HG02870 (cell line): ENCODE results near the gene BCAS4.
"Not testable (repeated sequence)": the region's sequence is repeated elsewhere in the genome, so short reads cannot be mapped to it uniquely, and the experiment has no call there.

Source experiments
- ATAC-seq: cut with Tn5 transposase; IDR thresholded peaks from one replicate; pipeline ENCODE4 v1.9.1; 2021; ENCODE audit warnings: mild to moderate bottlenecking, moderate library complexity; ENCODE audit not compliant: unreplicated experiment

The BCAS4 gene

DNA sequence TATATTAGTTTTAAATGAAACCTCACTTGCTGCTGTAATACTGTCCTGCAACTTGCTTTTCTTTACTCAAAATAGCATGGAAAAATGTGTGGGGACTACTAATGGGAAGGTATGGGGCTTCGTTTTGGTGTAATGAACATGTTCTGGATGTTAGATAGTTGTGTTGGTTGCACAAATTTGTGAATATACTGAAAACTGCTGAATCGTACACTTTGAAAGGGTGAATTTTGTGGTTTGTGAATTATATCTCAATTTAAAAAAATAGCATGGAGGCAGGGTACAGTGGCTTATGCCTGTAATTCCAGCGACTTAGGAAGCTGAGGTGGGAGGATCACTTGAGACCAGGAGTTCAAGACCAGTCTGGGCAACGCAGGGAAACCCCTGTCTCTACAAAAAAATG lies 2.3 kb downstream of the BCAS4 start:
- no peak for ATAC-seq

DNA sequence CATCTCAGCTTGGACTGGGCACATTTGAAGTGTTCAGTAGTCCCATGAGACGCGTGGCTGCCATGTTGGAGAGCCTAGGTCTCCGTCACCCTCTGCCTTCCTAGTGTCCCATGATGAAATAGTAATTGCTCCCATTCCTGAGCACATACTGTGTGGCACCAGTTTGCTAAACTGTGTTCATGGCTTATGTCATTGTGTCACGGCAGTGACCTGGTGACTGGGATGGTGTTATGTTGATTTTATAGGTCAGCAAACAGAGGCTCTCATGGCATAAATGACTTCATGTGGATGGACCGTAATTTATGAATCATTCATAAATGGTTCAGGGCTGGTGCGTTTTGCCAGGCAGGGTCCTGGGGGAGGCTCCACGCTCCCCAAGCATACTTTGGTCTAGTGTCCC lies 3.8 kb downstream of the BCAS4 start:
- no peak for ATAC-seq

DNA sequence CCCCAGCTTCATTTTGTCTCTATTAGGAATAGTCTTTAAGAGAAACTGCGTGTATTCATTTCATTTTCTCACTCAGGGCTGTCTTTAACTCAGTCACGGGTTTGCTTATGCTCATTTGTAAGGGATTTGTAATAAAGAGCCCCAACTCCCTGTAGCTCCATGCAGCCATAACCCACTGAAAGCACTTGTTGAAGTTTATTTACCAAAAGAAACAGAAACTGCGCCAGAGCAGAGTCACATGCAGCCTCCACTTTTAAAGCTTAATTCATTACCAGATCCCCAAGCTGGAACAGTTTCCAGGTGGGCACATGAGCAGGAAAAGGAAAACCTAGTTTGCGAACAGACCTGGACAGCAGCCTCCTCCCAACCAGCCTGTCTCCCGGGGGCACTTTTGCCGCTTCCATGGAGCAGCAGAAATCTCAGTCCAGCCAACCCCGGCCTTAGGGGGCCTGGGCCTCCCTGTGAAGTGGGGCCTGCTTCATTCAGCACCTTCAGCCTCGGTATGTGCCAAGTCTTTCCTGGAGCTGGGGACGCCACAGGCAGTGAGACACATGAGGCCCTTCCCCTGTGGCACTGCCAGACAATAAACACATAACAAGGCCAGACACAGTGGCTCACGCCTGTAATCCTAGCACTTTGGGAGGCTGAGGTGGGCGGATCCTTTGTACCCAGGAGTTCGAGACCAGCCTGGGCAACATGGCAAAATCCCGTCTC lies 4.5 kb downstream of the BCAS4 start:
- ATAC-seq, result no peak

DNA sequence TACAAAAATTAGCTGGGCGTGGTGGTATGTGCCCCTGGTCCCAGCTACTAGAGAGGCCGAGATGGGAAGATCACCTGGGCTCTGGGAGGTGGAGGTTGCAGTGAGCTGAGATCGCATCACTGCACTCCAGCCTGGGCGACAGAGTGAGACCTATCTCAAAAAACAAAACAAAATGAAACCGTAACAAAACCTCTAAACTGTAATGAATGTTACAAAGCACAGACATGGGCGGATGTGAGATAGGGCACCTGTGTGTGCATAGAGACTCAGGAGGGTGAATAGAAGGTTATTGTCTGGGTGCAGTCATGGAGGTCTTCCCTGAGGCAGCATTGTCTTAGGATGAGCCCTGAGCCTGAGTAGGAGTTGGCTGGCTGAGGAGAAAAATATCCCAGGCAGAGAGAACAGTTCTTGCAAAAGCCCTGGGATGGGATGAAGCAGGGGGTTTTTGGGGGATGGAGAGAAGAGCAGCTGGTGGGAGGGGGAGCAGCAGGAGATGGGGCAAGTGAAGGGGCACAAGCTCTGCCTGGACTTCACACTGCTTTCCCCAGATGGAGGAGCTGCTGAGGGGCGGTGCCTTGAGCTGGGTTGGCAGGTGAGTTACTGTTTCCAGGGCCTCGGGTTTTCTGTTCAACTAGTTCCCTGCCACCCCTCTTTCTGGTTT lies 5.2 kb downstream of the BCAS4 start:
- peak; percentile 49 for ATAC-seq

DNA sequence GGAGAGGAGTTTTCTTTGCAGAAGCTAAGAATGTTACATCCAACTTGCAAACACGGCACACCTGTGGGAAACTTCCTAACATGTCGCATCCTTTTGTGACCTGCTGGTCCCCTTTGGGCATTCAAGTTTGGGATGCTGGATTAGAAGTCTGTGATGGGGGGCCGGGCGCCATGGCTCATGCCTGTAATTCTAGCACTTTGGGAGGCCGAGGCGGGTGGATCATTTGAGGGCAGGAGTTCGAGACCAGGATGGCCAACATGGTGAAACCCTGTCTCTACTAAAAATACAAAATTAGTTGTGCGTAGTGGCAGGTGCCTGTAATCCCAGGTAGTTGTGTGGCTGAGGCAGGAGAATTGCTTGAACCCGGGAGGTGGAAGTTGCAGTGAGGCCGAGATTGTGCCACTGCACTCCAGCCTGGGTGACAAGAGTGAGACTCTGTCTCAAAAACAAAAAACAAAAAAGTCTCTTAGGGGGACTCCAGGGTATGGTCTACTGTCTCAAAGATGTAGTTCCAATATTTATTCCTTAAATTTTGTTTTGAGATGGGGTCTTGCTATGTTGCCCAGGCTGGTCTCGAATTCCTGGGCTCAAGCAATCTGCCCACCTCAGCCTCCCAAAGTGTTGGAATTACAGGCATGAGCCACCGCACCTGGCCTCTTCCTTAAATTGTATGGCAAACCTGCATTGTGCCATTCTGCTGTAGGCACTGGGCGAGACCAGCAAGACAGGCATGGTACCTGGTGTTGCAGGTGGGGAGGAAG lies 6.3 kb downstream of the BCAS4 start:
- not testable (repeated sequence) for ATAC-seq

DNA sequence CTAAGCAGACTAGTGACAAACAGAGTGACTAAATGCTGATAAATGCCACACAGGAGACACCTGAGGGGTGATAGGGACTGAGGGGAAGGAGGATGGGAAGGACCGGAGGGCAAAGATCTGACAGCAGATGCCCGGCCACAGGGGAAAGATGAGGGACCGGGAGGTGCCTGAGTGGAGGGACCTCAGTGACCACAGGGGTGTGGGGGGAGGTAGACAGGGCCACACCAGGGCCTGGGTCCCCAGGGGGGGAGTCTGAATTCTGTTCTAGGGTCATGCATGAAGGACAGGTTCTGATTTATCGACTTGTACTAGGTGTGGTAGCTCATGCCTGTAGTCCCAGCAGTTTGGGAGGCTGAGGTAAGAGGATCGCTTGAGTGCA lies 6.9 kb downstream of the BCAS4 start:
- ATAC-seq, result no peak

DNA sequence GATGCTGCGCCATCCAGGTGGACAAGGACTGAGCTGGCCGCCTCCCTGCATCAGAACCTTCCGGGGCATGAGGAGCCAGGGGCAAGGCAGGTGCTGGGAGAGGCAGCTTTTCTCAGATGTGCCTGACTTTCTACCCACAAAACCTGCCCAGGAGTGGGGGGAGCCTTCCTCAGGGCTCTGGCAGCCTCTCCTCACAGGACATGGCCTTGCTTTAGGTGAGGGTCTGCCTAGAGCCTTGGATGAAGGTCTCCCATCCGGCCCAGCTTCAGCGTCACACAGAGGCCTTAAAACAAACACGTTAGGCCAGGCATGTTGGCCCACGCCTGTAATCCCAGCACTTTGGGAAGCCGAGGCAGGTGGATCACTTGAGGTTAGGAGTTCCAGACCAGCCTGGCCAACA lies 7.4 kb downstream of the BCAS4 start:
- ATAC-seq, result no peak

DNA sequence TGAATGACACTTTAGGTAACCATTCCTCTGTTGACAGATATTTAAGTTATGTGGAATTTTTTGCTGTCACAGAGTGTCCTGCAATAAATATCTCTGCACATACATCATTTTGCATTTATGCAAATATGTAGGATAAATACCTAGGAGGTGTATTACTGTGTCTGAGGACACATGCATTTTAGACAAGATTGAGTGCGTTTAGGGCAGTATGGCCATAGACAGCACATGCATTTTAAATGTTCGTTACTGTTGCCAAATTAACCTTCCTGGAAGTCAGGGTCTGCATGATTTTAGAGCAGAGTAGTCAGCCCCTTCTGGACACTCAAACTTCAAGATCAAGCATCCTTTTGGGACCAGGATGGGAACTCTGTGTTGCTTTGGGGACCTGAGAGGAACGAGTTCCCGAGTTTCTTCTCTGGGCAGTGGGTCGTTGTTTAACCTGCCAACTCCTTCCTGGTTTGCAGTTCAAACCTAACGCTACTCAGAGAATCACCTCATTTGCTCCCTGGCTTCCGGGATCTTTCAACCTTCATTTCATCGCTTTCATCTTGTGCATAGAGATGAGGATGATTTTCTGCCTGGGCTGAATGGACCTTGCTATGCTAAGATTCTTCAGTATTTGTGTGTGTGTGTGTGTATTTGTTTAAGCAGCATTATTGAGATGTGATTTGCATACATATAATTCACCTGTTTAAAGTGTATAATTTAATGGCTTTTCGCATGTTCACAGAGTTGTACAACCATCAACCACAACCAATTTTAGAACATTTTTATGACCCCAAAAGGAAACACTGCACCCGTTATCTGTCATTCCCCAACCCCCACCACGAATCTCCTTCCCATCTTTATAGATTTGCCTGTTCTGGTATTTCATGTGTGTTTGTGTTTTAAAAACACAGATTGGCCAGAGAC lies 9.8 kb downstream of the BCAS4 start:
- no peak for ATAC-seq

DNA sequence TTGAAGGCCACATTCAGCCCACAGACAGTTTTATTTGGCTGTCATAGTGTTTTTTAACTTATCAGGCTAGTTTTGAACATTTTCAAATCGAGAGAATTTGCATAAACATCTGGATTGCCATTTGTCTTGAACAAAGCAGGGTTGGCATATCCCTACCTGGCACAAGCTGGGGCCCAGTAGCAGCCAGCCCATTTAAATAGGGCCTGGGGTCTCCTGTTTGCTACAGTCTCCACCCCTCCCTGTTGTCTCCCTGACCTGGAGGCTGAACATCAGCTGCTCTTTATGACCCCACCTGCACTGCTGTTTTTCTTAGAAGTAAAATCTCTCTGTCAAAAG lies 10.5 kb downstream of the BCAS4 start:
- no peak for ATAC-seq

DNA sequence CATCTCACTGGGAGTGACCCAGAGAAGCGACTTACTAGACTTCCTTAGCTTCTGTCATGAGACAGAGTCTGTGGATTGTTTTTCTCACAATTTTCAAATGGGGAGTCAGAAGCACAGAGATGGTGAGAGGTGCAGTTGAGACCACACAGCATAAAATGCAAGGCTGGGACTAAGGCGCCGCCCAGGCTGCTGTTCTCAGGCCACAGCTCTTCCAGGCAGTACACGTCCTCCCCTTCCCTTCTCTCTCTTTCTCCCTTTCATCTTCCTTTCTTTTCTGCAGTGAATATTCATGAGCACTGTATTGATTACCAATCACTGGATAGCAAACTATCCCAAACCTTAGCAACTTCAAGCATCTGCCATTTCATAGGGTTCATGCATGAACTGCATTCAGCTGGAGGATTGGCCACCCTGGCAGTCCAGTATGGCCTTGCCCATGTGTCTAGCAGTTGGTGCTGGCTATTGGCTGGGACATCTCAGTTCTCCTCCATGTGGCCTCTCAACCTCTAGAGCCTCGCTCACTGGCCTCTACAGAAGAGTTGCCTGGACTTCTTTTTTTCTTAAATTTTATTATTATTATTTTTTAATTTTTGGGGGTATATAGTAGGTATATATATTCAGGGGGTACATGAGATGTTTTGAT lies 11.4 kb downstream of the BCAS4 start:
- no peak for ATAC-seq

DNA sequence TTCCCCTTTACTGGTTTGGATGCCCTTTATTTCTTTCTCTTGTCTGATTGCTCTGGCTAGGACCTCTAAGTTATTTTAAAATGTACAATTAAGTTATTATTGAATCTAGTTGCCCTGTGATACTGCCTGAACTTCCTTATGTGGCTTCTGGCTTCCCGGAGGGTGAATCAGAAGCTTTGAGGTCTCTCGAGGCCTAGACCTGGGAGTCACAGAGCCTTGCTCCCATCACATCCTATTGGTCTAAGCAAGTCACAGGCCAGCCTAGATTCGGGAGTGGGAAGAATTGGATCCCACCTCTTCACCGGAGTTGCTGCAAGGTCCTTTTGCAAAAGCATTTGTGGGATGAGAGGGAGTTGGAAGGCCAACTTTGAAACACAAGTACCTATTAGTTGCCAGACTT lies 15.2 kb downstream of the BCAS4 start:
- ATAC-seq, result no peak

DNA sequence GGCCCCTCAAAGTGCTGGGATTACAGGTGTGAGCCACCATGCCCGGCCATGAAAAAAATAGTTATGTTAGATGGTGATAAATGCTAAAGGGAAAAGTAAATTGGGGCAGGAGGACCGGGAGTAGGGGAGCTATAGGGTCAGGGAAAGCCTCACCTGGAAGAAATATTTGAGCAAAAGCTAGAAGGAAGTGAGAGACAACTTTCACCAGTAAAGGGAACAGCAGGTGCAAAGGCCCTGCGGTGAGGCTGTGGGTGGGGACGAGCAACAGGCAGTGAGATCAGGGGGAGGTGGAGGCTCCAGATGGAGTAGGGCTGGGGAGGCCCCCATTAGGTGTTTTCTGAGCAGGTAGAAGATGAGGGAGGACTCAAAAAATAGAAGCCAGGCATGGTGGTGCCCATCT lies 16.0 kb downstream of the BCAS4 start:
- ATAC-seq, result no peak

DNA sequence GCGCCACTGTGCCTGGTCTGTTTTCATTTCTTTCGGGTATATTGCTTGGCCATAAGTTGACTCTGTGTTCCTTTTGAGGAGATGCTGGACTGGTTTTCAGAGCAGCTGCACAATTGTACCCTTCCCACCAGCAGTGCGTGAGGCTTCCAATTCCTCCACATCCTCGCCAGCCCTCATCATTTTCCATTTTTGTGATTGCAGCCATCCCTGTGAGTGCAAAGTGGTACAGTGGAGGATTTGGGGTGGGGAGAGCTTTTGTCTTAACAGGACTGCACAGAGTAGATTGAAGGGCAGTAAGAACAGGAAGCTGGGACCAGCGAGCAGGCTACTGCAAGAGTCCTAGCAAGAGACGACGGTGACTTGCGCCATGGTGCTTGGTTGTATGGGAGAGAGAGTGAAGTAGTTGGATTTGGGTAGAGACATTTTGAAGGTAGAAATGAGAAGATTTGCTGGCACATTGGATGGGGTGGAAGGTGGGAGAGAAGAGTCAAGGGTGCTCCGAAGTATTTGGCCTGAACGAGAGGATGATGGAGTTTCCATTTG lies 18.3 kb downstream of the BCAS4 start:
- no peak for ATAC-seq

DNA sequence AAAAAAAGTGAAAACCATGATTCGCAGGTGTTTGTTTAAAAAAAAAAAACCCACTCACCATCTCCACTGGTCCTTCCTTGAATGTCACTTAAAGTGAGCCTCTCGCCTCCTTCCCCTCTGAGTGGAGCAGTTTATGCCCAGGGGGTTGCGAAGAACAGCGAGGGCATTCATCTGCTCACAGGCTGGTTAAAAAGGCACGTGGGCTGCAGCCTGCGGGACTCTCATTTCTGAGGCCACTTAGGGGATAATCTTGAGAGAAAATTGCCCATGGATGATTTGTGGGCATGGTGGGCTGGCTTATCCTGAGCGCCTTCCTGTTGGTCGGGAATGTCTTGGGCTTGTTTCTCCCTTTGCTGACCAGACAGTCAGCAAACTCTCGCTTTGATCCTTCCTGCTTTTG lies 18.9 kb downstream of the BCAS4 start:
- no peak for ATAC-seq

DNA sequence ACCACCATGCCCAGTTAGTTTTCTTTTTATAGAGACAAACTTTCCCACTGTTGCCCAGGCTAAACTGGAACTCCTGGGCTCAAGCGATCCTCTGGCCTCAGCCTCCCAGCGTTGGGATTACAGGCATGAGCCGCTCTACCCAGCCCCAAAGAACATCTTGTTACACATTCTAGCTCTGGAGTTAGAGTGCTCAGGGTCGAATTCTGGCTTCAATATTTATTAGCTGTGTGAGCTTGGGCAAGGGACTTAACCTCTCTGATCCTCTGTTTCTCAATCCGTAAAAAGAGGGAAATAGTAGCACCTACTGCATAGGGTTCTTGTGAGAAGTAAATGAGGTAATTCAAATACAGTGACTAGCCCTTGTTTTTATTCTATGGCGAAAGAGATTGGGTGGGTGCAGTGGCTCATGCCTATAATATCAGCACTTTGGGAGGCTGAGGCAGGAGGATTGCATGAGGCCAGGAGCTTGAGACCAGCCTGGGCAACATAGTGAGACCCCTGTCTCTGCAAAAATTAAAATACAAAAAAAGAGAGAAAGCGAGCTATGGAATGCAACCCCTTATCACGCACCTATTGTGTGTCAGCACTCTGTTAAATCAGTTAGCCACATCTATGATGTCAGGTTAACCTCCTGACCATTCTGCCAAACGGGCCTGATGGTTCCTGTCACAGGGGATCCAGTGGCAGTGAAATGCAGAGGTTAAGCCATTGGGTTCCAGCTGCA lies 19.7 kb downstream of the BCAS4 start:
- ATAC-seq, result no peak

DNA sequence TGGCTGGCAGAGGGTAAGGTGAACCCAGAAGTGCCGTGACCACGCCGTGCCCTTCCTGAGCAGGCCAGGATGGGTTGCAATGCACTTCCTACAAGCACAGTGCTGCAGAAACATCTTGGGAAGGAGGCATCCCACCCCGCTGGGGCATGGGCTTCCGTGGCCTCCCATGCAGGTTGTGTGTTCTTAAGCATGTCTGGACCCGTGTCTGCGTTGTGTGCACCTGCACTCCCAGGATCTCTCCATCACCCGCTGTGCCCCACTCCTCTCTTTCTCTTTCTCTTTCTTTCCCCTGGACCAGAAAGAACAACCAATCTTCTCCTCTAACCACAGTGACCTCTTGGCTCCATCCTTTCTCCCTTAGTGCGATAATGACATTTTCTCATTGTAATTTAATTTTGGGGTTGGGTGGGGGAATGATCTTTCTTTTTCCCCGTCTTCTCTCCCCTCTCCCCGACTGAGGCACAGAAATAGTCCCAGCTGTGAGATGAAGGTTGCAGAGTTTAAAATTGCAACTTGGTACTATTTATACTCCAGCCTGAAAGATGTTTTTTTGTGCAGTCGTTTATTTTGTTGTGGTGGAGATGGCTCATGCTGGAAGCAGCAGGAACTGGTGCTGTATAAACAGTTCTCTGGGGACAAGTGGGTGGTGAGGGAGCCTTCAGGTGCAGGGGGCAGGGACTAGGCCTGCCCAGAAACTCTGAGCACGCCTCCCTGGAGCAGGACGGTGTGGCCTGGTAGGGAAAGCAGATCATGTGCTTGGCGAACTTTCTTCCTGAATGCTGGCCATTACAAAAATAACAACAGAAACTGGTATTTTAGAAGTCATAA lies 20.5 kb downstream of the BCAS4 start:
- peak; percentile 40 for ATAC-seq

DNA sequence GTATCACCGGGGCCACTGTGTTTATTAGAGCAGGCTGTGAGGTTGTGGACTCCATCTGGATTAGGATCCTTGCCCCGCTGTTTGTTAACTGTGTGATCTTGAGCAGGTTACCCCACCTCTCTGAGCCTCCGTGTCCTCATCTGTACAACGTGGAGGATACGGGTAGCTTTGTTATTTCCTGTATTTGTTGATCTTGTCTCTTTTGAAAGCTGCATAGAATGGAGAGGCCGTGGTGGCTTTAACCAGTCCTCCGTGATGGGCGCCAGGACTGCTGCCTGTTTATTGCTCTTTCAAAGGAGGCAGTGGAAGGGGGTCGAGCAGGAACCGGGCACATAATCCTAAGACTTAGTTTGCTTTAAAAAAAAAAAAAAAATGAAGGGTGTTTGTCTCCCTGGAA lies 22.9 kb downstream of the BCAS4 start:
- no peak for ATAC-seq

DNA sequence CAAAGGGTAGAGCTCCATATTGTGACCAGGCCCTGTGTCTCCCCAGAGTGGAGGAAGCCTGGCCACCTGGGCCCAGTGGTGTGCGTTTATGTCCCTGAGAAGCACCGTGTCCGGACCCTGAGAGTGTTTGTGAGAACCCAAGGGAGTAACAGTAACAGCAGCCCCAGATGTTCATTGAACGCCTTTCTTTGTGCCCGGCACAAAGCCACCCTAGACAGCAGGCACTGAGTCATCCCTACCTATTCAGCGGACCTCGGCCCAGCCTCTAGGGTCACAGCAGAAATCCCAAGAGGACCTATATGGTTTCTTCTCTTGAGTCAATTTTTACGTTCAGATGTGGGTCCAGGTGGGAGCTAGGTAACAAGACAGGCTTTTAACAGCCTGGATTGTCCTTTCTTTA lies 24.5 kb downstream of the BCAS4 start:
- ATAC-seq, result no peak
